K562 (cell line): ENCODE data around the gene PRR9. TPM values are rescaled to one million over a fixed set of nuclear protein-coding genes. Genes with fewer than 3 reads are reported as not detected.

Source experiments
- ATAC-seq: fragments of 200-7000 bp; cut with Tn5 transposase; 3 replicates; pipeline ENCODE4 v1.9.1; 2020; ENCODE audit warnings: moderate library complexity
- BruUV-seq: library from RNA; stranded (reverse); fragments of 400-500 nt; replicated peaks from 2 replicates; lab custom pipeline; 2021; lab: Mats Ljungman, UMichigan
- CTCF ChIA-PET: fragments of 300-600 bp; formaldehyde crosslinking; extraction: SDS; loops from one replicate; lab custom pipeline; 2021; ENCODE audit warnings: low intra/inter-chr PET ratio; lab: Yijun Ruan, JAX
- POLR2A ChIA-PET: fragments of 300-600, 350-650 bp; sonication (Branson Sonifier 250); formaldehyde crosslinking; extraction: SDS; loops from one replicate; lab custom pipeline; 2021; ENCODE audit warnings: antibody characterized with exemption, inconsistent platforms; lab: Yijun Ruan, JAX
- DNase-seq, 4 experiments: peaks; one replicate each; pipeline versions ENCODE4 v3.0.0 to v3.0.0-alpha.2; 2011 to 2018; ENCODE audit warnings: low spot score in 3 of 4, mixed read lengths in 3 of 4; ENCODE audit errors: extremely low read depth in 1 of 4
- FAIRE-seq: peaks from 2 replicates; lab custom pipeline; 2011; peaks lifted over from hg19 to GRCh38; lab: Jason Lieb, UNC
- H2AFZ ChIP-seq: 2 replicates; pipeline ENCODE4 v1.6.0; 2011; ENCODE audit warnings: low read depth, low read length, control low read depth, inconsistent platforms
- H3K27ac ChIP-seq: fragments of 200-600 bp; 3 replicates; pipeline ENCODE4 v1.8.0; 2011; ENCODE audit warnings: low read depth, mild to moderate bottlenecking, control low read depth, inconsistent platforms, low read length, moderate library complexity, mixed read lengths; ENCODE audit errors: extremely low read depth
- H3K27me3 ChIP-seq, 2 experiments: fragments of 300-600 bp in 1 of 2; 2 replicates in 1 of 2; 3 replicates in 1 of 2; pipeline versions ENCODE4 v1.6.0 to v1.8.0; 2011; ENCODE audit warnings: inconsistent platforms in 2 of 2, low read length in 2 of 2, mild to moderate bottlenecking in 1 of 2, mixed read lengths in 1 of 2, moderate library complexity in 1 of 2; ENCODE audit not compliant: control insufficient read depth in 2 of 2, insufficient read depth in 2 of 2
- H3K36me3 ChIP-seq: fragments of 300-600 bp; 3 replicates; pipeline ENCODE4 v1.8.0; 2011; ENCODE audit warnings: mild to moderate bottlenecking, low read length, inconsistent platforms; ENCODE audit not compliant: control insufficient read depth, insufficient read depth
- H3K4me1 ChIP-seq, 2 experiments: fragments of 200-600 bp in 1 of 2; replicated peaks in 1 of 2; 2 replicates in 1 of 2; 3 replicates in 1 of 2; pipeline versions ENCODE4 v1.5.1 to v1.8.0; 2011; ENCODE audit warnings: inconsistent platforms in 2 of 2, low read length in 2 of 2, mild to moderate bottlenecking in 1 of 2, mixed read lengths in 1 of 2, moderate library complexity in 1 of 2; ENCODE audit not compliant: control insufficient read depth in 2 of 2, insufficient read depth in 2 of 2
- H3K4me2 ChIP-seq: 2 replicates; pipeline ENCODE4 v1.6.1; 2011; ENCODE audit warnings: low read length, control low read depth, inconsistent platforms, mixed read lengths; ENCODE audit not compliant: insufficient read depth
- H3K4me3 ChIP-seq: fragments of 200-600 bp; sonication (generic), shearing (Covaris generic); 2 replicates; pipeline ENCODE4 v1.5.1; 2016; ENCODE audit warnings: control low read depth, inconsistent platforms
- H3K79me2 ChIP-seq: fragments of 200-600 bp; 3 replicates; pipeline ENCODE4 v1.8.0; 2011; ENCODE audit warnings: low read length, inconsistent platforms; ENCODE audit not compliant: control insufficient read depth, insufficient read depth
- H3K9ac ChIP-seq, 2 experiments: 2 replicates each; pipeline versions ENCODE4 v1.6.0 to v1.6.1; 2011; ENCODE audit warnings: low read depth in 2 of 2, low read length in 2 of 2, control low read depth in 1 of 2, inconsistent platforms in 1 of 2, mild to moderate bottlenecking in 1 of 2, mixed read lengths in 1 of 2; ENCODE audit not compliant: insufficient read depth in 1 of 2
- H3K9me1 ChIP-seq: one replicate; pipeline ENCODE4 v1.6.0; 2011; ENCODE audit warnings: inconsistent platforms, mild to moderate bottlenecking, low read length, moderate library complexity; ENCODE audit not compliant: control insufficient read depth, insufficient read depth
- H3K9me3 ChIP-seq: replicated peaks from 2 replicates; pipeline ENCODE4 v1.5.1; 2011; ENCODE audit warnings: low read depth, low read length, inconsistent platforms; ENCODE audit not compliant: control insufficient read depth, insufficient read depth
- H4K20me1 ChIP-seq: replicated peaks from 2 replicates; pipeline ENCODE4 v1.6.1; 2011; ENCODE audit warnings: low read length, inconsistent platforms, mixed read lengths; ENCODE audit not compliant: control insufficient read depth, insufficient read depth
- BRF2 ChIP-seq: IDR thresholded peaks from 3 replicates; pipeline ENCODE4 v1.6.1; 2011; ENCODE audit warnings: borderline replicate concordance, mild to moderate bottlenecking; ENCODE audit not compliant: insufficient read length, insufficient read depth
- CCNT2 ChIP-seq: IDR thresholded peaks from 2 replicates; pipeline ENCODE4 v1.6.1; 2011; ENCODE audit warnings: borderline replicate concordance, low read depth, mild to moderate bottlenecking, moderate library complexity, mixed read lengths, low read length; ENCODE audit not compliant: insufficient read length; ENCODE audit errors: extremely low read depth
- CREB5 ChIP-seq: fragments of 250-450 bp; sonication (Bioruptor Pico); IDR thresholded peaks from 2 replicates; pipeline ENCODE4 v1.5.0; 2020; ENCODE audit warnings: mild to moderate bottlenecking
- CXXC5 ChIP-seq: fragments of 250-450 bp; sonication (Bioruptor Pico); IDR thresholded peaks from 2 replicates; pipeline ENCODE4 v1.8.0; 2022; ENCODE audit warnings: inconsistent platforms, mild to moderate bottlenecking, moderate library complexity
- ETV1 ChIP-seq: fragments of 450-650 bp; conservative IDR thresholded peaks from 2 replicates; pipeline ENCODE4 v1.6.1; 2016; ENCODE audit warnings: missing genetic modification characterization, control low read depth, low read depth, missing compliant biosample characterization
- GATA2 ChIP-seq: sonication (generic); formaldehyde crosslinking; IDR thresholded peaks from 2 replicates; pipeline ENCODE4 v1.4.0; 2020; ENCODE audit warnings: mild to moderate bottlenecking, missing genetic modification reagents
- HLTF ChIP-seq: fragments of 450-650 bp; IDR thresholded peaks from 2 replicates; pipeline ENCODE4 v1.6.1; 2016
- KAT7 ChIP-seq: sonication (generic); formaldehyde crosslinking; IDR thresholded peaks from 2 replicates; pipeline ENCODE4 v1.8.0; 2022; ENCODE audit warnings: missing genetic modification reagents, mild to moderate bottlenecking, borderline replicate concordance
- RBBP5 ChIP-seq: fragments of 200-600 bp; sonication (generic); IDR thresholded peaks from 2 replicates; pipeline ENCODE4 v1.6.1; 2012; ENCODE audit warnings: borderline replicate concordance, mild to moderate bottlenecking, low read length, control low read depth, inconsistent platforms; ENCODE audit not compliant: insufficient read depth, poor library complexity, severe bottlenecking
- ZFP1 ChIP-seq: fragments of 450-650 bp; formaldehyde crosslinking; IDR thresholded peaks from 2 replicates; pipeline ENCODE4 v1.4.0; 2020; ENCODE audit warnings: mild to moderate bottlenecking, mixed read lengths
- ZNF274 ChIP-seq: IDR thresholded peaks from 2 replicates; pipeline ENCODE4 v1.6.1; 2011; ENCODE audit warnings: low read depth, mild to moderate bottlenecking, low read length, moderate library complexity, borderline replicate concordance
- WGBS: fragments of 100-300 bp; shearing (Covaris generic); methylation state at CpG from one replicate; pipeline ENCODE4 v1.1.6; 2016; ENCODE audit warnings: low coverage, mixed read lengths; ENCODE audit not compliant: insufficient coverage; ENCODE audit errors: missing lambda C conversion rate; 5-methylcytosine and 5-hydroxymethylcytosine counted together
- in situ Hi-C: fragments of 300-500 bp; cut with MboI; formaldehyde crosslinking; loops from 4 replicates; pipeline ENCODE4 v1.15.0; 2018; ENCODE audit warnings: inconsistent platforms, mixed read lengths
- intact Hi-C: fragments of 100-400 bp; cut with micrococcal nuclease; formaldehyde crosslinking; loops from 2 replicates; pipeline ENCODE4 v1.14.2; 2022
- polyA plus RNA-seq, 8 experiments: library from polyadenylated mRNA; depleted of rRNA in 4 of 8; stranded (reverse) in 5 of 8; unstranded in 3 of 8; fragments of >200 nt; fragmentation: Nextera tagmentation in 2 of 8; fragmentation: Illumina TruSeq in 1 of 8; extraction: Ambion mirVana in 2 of 8; extraction: Trizol in 1 of 8; gene quantifications; 2 replicates each; pipeline versions ENCODE4 v1.2.1 to v1.2.3, GENCODE V29; 2011 to 2014; ENCODE audit warnings: inconsistent platforms in 1 of 8, missing spikeins in 1 of 8
- total RNA-seq, 7 experiments: library from RNA; depleted of rRNA in 6 of 7; stranded (reverse); fragments of >200 nt in 6 of 7; fragmentation: Illumina TruSeq in 2 of 7; extraction: Trizol in 2 of 7; gene quantifications; 2 replicates each; pipeline versions ENCODE4 v1.2.1 to v1.2.3, GENCODE V29; 2011 to 2021; ENCODE audit warnings: low replicate concordance in 1 of 7
- TF ChIP-seq, protein P1 (sequence below): fragments of 450-650 bp; IDR thresholded peaks from 2 replicates; pipeline ENCODE4 v1.6.1; 2018; ENCODE audit not compliant: partially characterized antibody
- TF ChIP-seq, protein P2 (sequence below): fragments of 450-650 bp; formaldehyde crosslinking; IDR thresholded peaks from 2 replicates; pipeline ENCODE4 v1.4.0; 2022; ENCODE audit warnings: missing genetic modification characterization

Gene PRR9
- total and polyA plus RNA-seq, 9 of the 15 experiments (the other 6 are each of a cell fraction or from before 2014, with no cell fraction given) = 0.14 to 1.4 (median 0.24) TPM; not detected in 1

- H3K9me3 ChIP-seq = no peaks in the 10 kb centered on the region
- ChIA-PET POLR2A (interaction anchor here (0.5 kb wide), 1 partner anchor 40 kb away, joined by 3 read pairs; no protein-coding TSS in a partner anchor), CTCF (no interaction called here)
- no peaks in the 10 kb centered on the region for H3K9me1 ChIP-seq
- no peaks in the 10 kb centered on the region for H3K36me3 ChIP-seq
- in situ Hi-C loops (no loop called here), intact Hi-C loops (no loop called here)
- no TSS peak for BruUV-seq
- H2AFZ ChIP-seq = no peak within 1 kb of the TSS
- H3K9ac ChIP-seq = no peak within 1 kb of the TSS
- no peak within 1 kb of the TSS for H3K4me3 ChIP-seq
- ATAC-seq = no peak
- no peak for DNase-seq
- no peak within 1 kb of the TSS for H3K4me2 ChIP-seq
- no peak within 1 kb of the TSS for H3K27ac ChIP-seq
- H3K4me1 ChIP-seq = no peaks in the 10 kb centered on the region
- no peaks in the 10 kb centered on the region for H3K79me2 ChIP-seq
- no peaks in the 10 kb centered on the region for H4K20me1 ChIP-seq
- 0% methylated on average over 1 of the region's 1 CpG for WGBS
- H3K27me3 ChIP-seq = peaks cover 0 to 15% of the 10 kb centered on the region in 2 experiments; a peak in 4 of 5 replicates
- FAIRE-seq = no peak
- TF ChIP-seq CXXC5 (CRISPR knock-in tag) = no peak
- TF ChIP-seq HLTF = no peak
- TF ChIP-seq, protein P1, sequence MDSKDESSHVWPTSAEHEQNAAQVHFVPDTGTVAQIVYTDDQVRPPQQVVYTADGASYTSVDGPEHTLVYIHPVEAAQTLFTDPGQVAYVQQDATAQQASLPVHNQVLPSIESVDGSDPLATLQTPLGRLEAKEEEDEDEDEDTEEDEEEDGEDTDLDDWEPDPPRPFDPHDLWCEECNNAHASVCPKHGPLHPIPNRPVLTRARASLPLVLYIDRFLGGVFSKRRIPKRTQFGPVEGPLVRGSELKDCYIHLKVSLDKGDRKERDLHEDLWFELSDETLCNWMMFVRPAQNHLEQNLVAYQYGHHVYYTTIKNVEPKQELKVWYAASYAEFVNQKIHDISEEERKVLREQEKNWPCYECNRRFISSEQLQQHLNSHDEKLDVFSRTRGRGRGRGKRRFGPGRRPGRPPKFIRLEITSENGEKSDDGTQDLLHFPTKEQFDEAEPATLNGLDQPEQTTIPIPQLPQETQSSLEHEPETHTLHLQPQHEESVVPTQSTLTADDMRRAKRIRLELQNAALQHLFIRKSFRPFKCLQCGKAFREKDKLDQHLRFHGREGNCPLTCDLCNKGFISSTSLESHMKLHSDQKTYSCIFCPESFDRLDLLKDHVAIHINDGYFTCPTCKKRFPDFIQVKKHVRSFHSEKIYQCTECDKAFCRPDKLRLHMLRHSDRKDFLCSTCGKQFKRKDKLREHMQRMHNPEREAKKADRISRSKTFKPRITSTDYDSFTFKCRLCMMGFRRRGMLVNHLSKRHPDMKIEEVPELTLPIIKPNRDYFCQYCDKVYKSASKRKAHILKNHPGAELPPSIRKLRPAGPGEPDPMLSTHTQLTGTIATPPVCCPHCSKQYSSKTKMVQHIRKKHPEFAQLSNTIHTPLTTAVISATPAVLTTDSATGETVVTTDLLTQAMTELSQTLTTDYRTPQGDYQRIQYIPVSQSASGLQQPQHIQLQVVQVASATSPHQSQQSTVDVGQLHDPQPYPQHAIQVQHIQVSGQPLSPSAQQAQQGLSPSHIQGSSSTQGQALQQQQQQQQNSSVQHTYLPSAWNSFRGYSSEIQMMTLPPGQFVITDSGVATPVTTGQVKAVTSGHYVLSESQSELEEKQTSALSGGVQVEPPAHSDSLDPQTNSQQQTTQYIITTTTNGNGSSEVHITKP = no peak
- TF ChIP-seq, protein P2, sequence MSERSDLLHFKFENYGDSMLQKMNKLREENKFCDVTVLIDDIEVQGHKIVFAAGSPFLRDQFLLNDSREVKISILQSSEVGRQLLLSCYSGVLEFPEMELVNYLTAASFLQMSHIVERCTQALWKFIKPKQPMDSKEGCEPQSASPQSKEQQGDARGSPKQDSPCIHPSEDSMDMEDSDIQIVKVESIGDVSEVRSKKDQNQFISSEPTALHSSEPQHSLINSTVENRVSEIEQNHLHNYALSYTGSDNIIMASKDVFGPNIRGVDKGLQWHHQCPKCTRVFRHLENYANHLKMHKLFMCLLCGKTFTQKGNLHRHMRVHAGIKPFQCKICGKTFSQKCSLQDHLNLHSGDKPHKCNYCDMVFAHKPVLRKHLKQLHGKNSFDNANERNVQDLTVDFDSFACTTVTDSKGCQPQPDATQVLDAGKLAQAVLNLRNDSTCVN (CRISPR knock-in tag) = no peak
- TF ChIP-seq KAT7 (CRISPR knock-in tag) = no peak
- TF ChIP-seq ZNF274 = no peak
- no peak for TF ChIP-seq RBBP5
- TF ChIP-seq GATA2 (CRISPR knock-in tag) = no peak
- no peak for TF ChIP-seq CREB5
- TF ChIP-seq BRF2 = no peak
- TF ChIP-seq ETV1 (tag) = no peak
- TF ChIP-seq CCNT2 = no peak
- no peak for TF ChIP-seq ZFP1 (CRISPR knock-in tag)
Measured at GRCh38 chr1:153203130-153203529, 14.3 kb upstream of the PRR9 start, which contains the start of gene LELP1. Gene LELP1, plus strand, starts transcription at chr1:153203430. Its CDS starts 1,278 bp downstream, at chr1:153204708.
